ENCODE measurements around the gene PDE9A.
A peak's percentile ranks its signal among the peaks of the same experiment; 100 is the strongest.

The PDE9A gene

DNA sequence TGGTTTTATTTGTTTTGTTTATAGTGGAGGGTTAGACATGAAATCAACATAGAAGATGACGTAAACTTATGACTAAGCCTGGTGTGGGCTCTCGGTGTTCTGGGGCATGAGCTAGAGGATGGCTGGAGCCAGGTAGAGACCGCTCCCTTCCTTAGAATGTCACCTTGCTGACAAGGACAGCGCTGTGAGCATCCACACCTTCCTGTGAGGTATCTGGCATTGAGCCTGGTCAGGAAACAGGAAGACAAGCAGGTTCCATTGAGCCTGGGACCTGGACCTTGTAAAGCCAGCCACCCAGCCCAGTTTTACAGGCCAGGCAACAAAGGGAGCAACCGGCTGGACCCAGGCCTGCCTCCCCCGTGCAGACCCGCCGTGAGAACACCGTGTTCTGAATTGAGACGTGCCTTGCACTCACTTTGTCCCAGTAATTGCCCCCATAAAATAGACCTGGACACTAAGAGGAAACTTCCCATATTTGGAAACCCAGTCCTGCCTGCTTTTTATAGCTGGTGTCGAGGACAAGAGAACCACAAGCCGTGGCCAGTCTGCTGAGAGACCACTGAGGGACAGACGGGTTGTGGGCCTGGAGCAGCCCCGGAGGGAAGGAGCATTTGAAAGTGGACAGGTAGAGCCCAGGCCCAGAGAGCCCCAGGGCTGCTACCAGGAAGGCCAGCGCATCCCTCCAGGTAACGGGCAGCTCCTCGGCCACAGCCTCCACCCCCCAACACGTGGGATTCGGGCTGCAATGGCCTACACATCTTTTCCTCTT lies 78.0 kb downstream of the PDE9A start:
- WGBS, 2 experiments = 92 to 94% methylated on average over 19 of the region's 19 CpGs
- no peak overlapping the region for H3K4me3 ChIP-seq (ENCODE audit: insufficient read depth, low read depth, low read length)
- H3K9me3 ChIP-seq (ENCODE audit: control insufficient read depth, low read length) = no peaks in the 10 kb centered on the region
- no peak overlapping the region for H3K27ac ChIP-seq (ENCODE audit: insufficient read depth, low read depth, low read length, poor library complexity, severe bottlenecking)
- peaks cover 6% of the 10 kb centered on the region for H3K36me3 ChIP-seq (ENCODE audit: control insufficient read depth, insufficient read depth, low read length)
- no peaks in the 10 kb centered on the region for H3K27me3 ChIP-seq (ENCODE audit: control insufficient read depth, insufficient read depth, low read length, poor library complexity, severe bottlenecking)
- no peaks in the 10 kb centered on the region for H3K4me1 ChIP-seq (ENCODE audit: control insufficient read depth, insufficient read depth, low read length)

DNA sequence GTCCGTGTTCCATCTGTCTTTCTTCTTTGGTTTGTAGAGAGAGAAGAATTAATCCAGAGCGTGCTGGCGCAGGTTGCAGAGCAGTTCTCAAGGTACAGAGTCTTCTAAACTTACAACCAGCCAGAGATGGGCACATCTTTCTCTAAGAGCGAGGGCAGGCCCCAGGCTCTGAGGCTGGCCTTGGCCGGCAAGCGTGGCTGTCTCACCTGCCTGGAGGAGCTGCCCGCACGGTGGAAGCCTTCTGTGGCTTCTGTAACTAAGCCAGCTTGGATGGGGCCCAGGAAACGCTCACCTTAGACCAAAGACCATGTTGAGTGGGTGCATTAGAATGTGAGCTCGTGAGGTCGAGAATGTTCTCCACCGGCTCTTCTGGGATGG lies 78.6 kb downstream of the PDE9A start:
- no peaks in the 10 kb centered on the region for H3K27me3 ChIP-seq (ENCODE audit: control insufficient read depth, insufficient read depth, low read length, poor library complexity, severe bottlenecking)
- H3K36me3 ChIP-seq (ENCODE audit: control insufficient read depth, insufficient read depth, low read length) = peaks cover 11% of the 10 kb centered on the region
- H3K9me3 ChIP-seq (ENCODE audit: control insufficient read depth, low read length) = no peaks in the 10 kb centered on the region
- no peak overlapping the region for H3K4me3 ChIP-seq (ENCODE audit: insufficient read depth, low read depth, low read length)
- H3K4me1 ChIP-seq (ENCODE audit: control insufficient read depth, insufficient read depth, low read length) = no peaks in the 10 kb centered on the region
- no peak overlapping the region for H3K27ac ChIP-seq (ENCODE audit: insufficient read depth, low read depth, low read length, poor library complexity, severe bottlenecking)
- 90 to 92% methylated on average over 12 of the region's 12 CpGs for WGBS, 2 experiments

- Histone ChIP-seq H3K9me3 (ENCODE audit: control insufficient read depth, low read length) (no peaks in the 10 kb centered on the region), H3K27ac (ENCODE audit: insufficient read depth, low read depth, low read length, poor library complexity, severe bottlenecking) (peak overlapping the region; percentile 52), H3K27me3 (ENCODE audit: control insufficient read depth, insufficient read depth, low read length, poor library complexity, severe bottlenecking) (no peaks in the 10 kb centered on the region), H3K4me3 (ENCODE audit: insufficient read depth, low read depth, low read length) (no peak overlapping the region), H3K36me3 (ENCODE audit: control insufficient read depth, insufficient read depth, low read length) (peaks cover 13% of the 10 kb centered on the region), H3K4me1 (ENCODE audit: control insufficient read depth, insufficient read depth, low read length) (no peaks in the 10 kb centered on the region)
- 79 to 88% methylated on average over 5 to 7 of the region's 7 CpGs for whole genome bisulfite sequencing, 2 experiments
Measured at GRCh38 chr21:42733037-42733627, 79.7 kb downstream of the PDE9A start.

GRCh38 chr21:42733874-42734273 lies 80.5 kb downstream of the PDE9A start:
- Histone ChIP-seq H3K4me1 (ENCODE audit: control insufficient read depth, insufficient read depth, low read length) (no peaks in the 10 kb centered on the region), H3K27me3 (ENCODE audit: control insufficient read depth, insufficient read depth, low read length, poor library complexity, severe bottlenecking) (no peaks in the 10 kb centered on the region), H3K9me3 (ENCODE audit: control insufficient read depth, low read length) (no peaks in the 10 kb centered on the region), H3K27ac (ENCODE audit: insufficient read depth, low read depth, low read length, poor library complexity, severe bottlenecking) (no peak overlapping the region), H3K4me3 (ENCODE audit: insufficient read depth, low read depth, low read length) (no peak overlapping the region), H3K36me3 (ENCODE audit: control insufficient read depth, insufficient read depth, low read length) (peaks cover 13% of the 10 kb centered on the region)
- WGBS, 2 experiments = 88% methylated on average over 7 of the region's 7 CpGs

GRCh38 chr21:42734323-42734971 lies 81.0 kb downstream of the PDE9A start:
- Histone ChIP-seq H3K27ac (ENCODE audit: insufficient read depth, low read depth, low read length, poor library complexity, severe bottlenecking) (no peak overlapping the region), H3K4me3 (ENCODE audit: insufficient read depth, low read depth, low read length) (no peak overlapping the region), H3K36me3 (ENCODE audit: control insufficient read depth, insufficient read depth, low read length) (peaks cover 13% of the 10 kb centered on the region), H3K27me3 (ENCODE audit: control insufficient read depth, insufficient read depth, low read length, poor library complexity, severe bottlenecking) (no peaks in the 10 kb centered on the region), H3K4me1 (ENCODE audit: control insufficient read depth, insufficient read depth, low read length) (no peaks in the 10 kb centered on the region), H3K9me3 (ENCODE audit: control insufficient read depth, low read length) (no peaks in the 10 kb centered on the region)
- 88 to 89% methylated on average over 7 of the region's 7 CpGs for WGBS, 2 experiments

DNA sequence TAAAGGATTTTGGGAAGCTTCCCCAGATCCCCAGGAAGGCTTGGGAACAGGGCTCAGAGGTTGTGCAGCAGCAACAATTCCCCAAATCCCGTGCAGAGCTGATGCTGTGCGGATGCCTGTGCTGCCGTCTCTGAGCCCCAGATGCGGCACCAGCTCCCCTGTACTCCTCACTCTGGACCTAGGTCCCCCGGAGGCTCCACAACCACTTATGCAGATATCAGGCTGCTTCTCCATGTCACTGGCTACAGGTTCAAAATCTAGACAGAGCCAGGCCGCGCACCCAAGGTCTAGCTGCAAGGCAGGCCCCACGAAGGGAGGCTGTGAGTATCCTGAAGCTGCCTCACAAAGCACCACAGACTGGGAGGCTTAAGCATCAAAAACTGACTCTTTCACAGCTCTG lies 81.6 kb downstream of the PDE9A start:
- H3K27me3 ChIP-seq (ENCODE audit: control insufficient read depth, insufficient read depth, low read length, poor library complexity, severe bottlenecking) = no peaks in the 10 kb centered on the region
- peaks cover 13% of the 10 kb centered on the region for H3K36me3 ChIP-seq (ENCODE audit: control insufficient read depth, insufficient read depth, low read length)
- WGBS, 2 experiments = 96 to 97% methylated on average over 8 of the region's 8 CpGs
- H3K9me3 ChIP-seq (ENCODE audit: control insufficient read depth, low read length) = no peaks in the 10 kb centered on the region
- H3K27ac ChIP-seq (ENCODE audit: insufficient read depth, low read depth, low read length, poor library complexity, severe bottlenecking) = no peak overlapping the region
- H3K4me1 ChIP-seq (ENCODE audit: control insufficient read depth, insufficient read depth, low read length) = no peaks in the 10 kb centered on the region
- no peak overlapping the region for H3K4me3 ChIP-seq (ENCODE audit: insufficient read depth, low read depth, low read length)

DNA sequence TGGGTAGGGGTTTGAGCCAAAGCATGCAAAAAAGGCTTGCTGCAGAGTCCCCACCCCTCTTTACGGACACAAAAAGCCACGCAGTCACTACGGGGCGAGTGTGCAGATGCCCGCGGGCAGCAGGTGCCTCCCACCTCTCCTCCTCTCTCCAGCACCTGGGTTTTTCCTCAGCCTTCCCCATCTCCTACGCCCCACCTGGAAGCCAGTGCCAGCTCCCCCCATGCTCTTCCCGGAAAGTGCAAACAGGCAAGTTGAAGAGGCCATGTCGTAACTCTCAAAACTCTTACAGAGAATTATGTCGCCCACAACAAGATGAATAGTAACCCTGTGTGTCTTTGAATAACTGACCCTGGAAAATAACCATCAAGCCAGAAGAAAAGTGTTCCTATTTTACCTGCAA lies 82.5 kb downstream of the PDE9A start:
- Histone ChIP-seq H3K27me3 (ENCODE audit: control insufficient read depth, insufficient read depth, low read length, poor library complexity, severe bottlenecking) (no peaks in the 10 kb centered on the region), H3K4me1 (ENCODE audit: control insufficient read depth, insufficient read depth, low read length) (no peaks in the 10 kb centered on the region), H3K36me3 (ENCODE audit: control insufficient read depth, insufficient read depth, low read length) (peaks cover 13% of the 10 kb centered on the region), H3K27ac (ENCODE audit: insufficient read depth, low read depth, low read length, poor library complexity, severe bottlenecking) (no peak overlapping the region), H3K9me3 (ENCODE audit: control insufficient read depth, low read length) (no peaks in the 10 kb centered on the region), H3K4me3 (ENCODE audit: insufficient read depth, low read depth, low read length) (no peak overlapping the region)
- 96% methylated on average over 10 of the region's 10 CpGs for WGBS, 2 experiments

DNA sequence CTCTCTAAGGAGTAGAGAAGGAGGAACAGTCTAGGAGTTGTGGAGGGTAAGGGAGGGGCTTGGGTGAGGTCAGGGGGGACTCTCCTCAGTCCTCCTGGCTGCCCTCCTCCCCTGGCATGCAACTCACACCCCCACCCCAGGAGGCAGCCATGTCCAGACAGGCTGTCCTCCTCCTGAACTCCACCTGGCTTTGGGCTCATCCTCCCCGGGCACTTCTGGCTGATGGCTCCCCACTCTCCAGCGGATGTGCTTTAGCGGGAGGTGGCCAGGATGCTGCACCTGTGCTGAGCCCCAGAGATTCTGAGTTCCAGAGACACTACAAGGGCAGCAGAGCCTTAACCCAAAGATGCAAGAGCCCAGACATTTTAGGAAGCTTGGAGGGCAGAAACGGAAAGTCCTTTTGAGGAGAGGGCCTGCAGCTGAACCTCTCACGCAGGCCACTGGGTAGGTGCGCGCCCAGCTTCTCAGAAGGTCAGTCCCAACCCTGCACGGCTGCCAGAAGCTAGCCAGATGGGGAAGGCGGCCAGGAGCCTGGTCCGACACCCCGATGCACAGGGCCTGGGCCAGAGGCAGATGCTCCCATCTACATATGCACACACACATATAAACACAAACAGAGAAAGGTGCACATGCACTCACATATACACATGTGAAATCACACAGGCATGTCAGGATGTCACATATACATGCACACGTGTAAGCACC lies 83.4 kb downstream of the PDE9A start:
- Histone ChIP-seq H3K9me3 (ENCODE audit: control insufficient read depth, low read length) (no peaks in the 10 kb centered on the region), H3K4me3 (ENCODE audit: insufficient read depth, low read depth, low read length) (no peak overlapping the region), H3K27ac (ENCODE audit: insufficient read depth, low read depth, low read length, poor library complexity, severe bottlenecking) (no peak overlapping the region), H3K27me3 (ENCODE audit: control insufficient read depth, insufficient read depth, low read length, poor library complexity, severe bottlenecking) (no peaks in the 10 kb centered on the region), H3K4me1 (ENCODE audit: control insufficient read depth, insufficient read depth, low read length) (no peaks in the 10 kb centered on the region), H3K36me3 (ENCODE audit: control insufficient read depth, insufficient read depth, low read length) (peaks cover 13% of the 10 kb centered on the region)
- 92% methylated on average over 12 of the region's 12 CpGs for WGBS, 2 experiments

DNA sequence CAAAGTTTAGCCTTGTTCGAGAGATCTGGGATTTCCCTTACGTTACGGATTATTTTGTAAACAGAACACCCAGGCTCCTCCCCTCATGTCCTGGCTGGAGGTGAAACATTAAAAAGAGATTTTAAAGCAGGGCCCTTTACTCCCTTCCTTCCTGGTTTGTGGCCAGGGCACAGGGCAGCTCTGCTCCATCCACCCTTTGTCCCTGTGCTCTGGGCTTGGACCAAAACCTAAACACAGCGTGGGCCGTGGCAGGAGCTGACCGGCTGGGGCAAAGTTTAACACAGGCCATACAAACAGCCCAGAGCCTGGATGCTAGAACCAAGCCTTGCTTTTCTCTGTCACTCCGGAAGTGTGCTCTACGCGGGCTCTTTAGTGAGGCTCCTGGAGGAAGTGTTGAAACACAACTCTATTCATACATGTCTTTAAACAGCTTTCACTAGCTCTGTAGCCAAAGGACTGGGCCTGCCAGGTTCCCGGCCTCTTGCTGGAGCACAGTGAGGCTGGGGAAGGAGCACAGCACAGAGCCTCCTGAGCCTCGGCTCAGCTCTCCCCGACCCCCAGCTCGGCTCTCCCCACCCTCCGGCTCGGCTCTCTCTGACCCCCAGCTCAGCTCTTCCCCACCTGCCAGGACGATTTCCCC lies 84.7 kb downstream of the PDE9A start:
- no peaks in the 10 kb centered on the region for H3K4me1 ChIP-seq (ENCODE audit: control insufficient read depth, insufficient read depth, low read length)
- H3K27me3 ChIP-seq (ENCODE audit: control insufficient read depth, insufficient read depth, low read length, poor library complexity, severe bottlenecking) = no peaks in the 10 kb centered on the region
- 86 to 89% methylated on average over 16 of the region's 16 CpGs for WGBS, 2 experiments
- no peak overlapping the region for H3K4me3 ChIP-seq (ENCODE audit: insufficient read depth, low read depth, low read length)
- no peak overlapping the region for H3K27ac ChIP-seq (ENCODE audit: insufficient read depth, low read depth, low read length, poor library complexity, severe bottlenecking)
- H3K9me3 ChIP-seq (ENCODE audit: control insufficient read depth, low read length) = no peaks in the 10 kb centered on the region
- H3K36me3 ChIP-seq (ENCODE audit: control insufficient read depth, insufficient read depth, low read length) = peaks cover 13% of the 10 kb centered on the region
